ENCODE results near the gene CDH13. TPM values are rescaled to one million over a fixed set of nuclear protein-coding genes. Genes with fewer than 3 reads are reported as not detected.

The CDH13 gene
- total and polyA plus RNA-seq, 10 of the 15 experiments (the other 5 are each of a cell fraction or from before 2014, with no cell fraction given) = under 0.01 to 0.05 TPM; not detected in 8

- TF ChIP-seq CUX1 (IDR thresholded peaks at IDR 0.05; ENCODE audit: insufficient replicate concordance, low read depth, low read length) (no peak), ATF3 (IDR thresholded peaks at IDR 0.05; ENCODE audit: borderline replicate concordance, extremely low read depth, low read depth, low read length) (no peak), EGR1 (IDR thresholded peaks at IDR 0.05; ENCODE audit: borderline replicate concordance in 1 of 2, low read depth in 2 of 2, low read length in 2 of 2) (no peak), PAX5 (IDR thresholded peaks at IDR 0.05; ENCODE audit: borderline replicate concordance, low read depth, low read length) (no peak), ZNF24 (IDR thresholded peaks at IDR 0.05) (no peak)
Measured at GRCh38 chr16:82605076-82605475, 21.7 kb upstream of the CDH13 start (continued).

- BruUV-seq (replicated peaks) = no TSS peak
- no peaks in the 10 kb centered on the region for H3K79me2 ChIP-seq (ENCODE audit: control insufficient read depth, insufficient read depth, low read length)
- no peak overlapping the region for H2AFZ ChIP-seq (ENCODE audit: control insufficient read depth, low read depth, low read length)
- in situ Hi-C loops (cut with MboI) = no loop called here
- no peak overlapping the region for H3K4me3 ChIP-seq
- DNase-seq (ENCODE audit: low read depth, low spot score) (no peak), ATAC-seq (no peak), FAIRE-seq (no peak)
- H3K4me1 ChIP-seq (ENCODE audit: control insufficient read depth, insufficient read depth, low read length) = no peaks in the 10 kb centered on the region
- H3K9me3 ChIP-seq (replicated peaks; ENCODE audit: control insufficient read depth, insufficient read depth, low read length) = no peaks in the 10 kb centered on the region; the same call in 2 of the 3 replicates
- H3K27me3 ChIP-seq (replicated peaks in 1 of 2; ENCODE audit: control insufficient read depth in 2 of 2, insufficient read depth in 2 of 2, low read length in 1 of 2) = no peaks in the 10 kb centered on the region; a peak in 1 of 4 replicates
- TF ChIP-seq LARP7 (IDR thresholded peaks at IDR 0.05) (no peak), ATF7 (IDR thresholded peaks at IDR 0.05; ENCODE audit: low read depth) (no peak)
- no peak overlapping the region for H3K4me2 ChIP-seq (ENCODE audit: control insufficient read depth, insufficient read depth)
- ChIA-PET SMC1A (ENCODE audit: uncharacterized antibody, unreplicated experiment) (no interaction called here), RAD21 (ENCODE audit: unreplicated experiment) (no interaction called here), CTCF (no interaction called here), POLR2A (no interaction called here)
- H3K27ac ChIP-seq (ENCODE audit: control insufficient read depth, insufficient read depth) = no peak overlapping the region
- 39% methylated on average over 15 of the region's 15 CpGs for WGBS (ENCODE audit: insufficient coverage, insufficient replicate concordance, low lambda C conversion rate, missing lambda C conversion rate)
- H3K36me3 ChIP-seq (ENCODE audit: control insufficient read depth in 2 of 2, insufficient read depth in 2 of 2, low read length in 1 of 2) = no peaks in the 10 kb centered on the region
- no peaks in the 10 kb centered on the region for H4K20me1 ChIP-seq (ENCODE audit: control insufficient read depth, insufficient read depth)
- intact Hi-C loops (cut with micrococcal nuclease; ENCODE audit: unreplicated experiment) = no loop called here
- no peak overlapping the region for H3K9ac ChIP-seq (ENCODE audit: control insufficient read depth, insufficient read depth, low read length)
Measured at GRCh38 chr16:82605863-82606620, 20.7 kb upstream of the CDH13 start.
